Activated CD4-positive, alpha-beta T cell treated with anti-CD3 and anti-CD28 coated beads, Interleukin-2, amount 50 U/mL, for 48 hours (primary cell): ENCODE measurements around the gene PRRC2B.
A peak's percentile ranks its signal among the peaks of the same experiment; 100 is the strongest.

Experiments
- DNase-seq, 2 experiments: peaks; one replicate each; pipeline ENCODE4 v3.0.0-alpha.2; 2020

Gene PRRC2B

GRCh38 chr9:131410044-131410491, 16.2 kb downstream of the PRRC2B start:
- peak in 1 of 2 experiments; percentile 34 for DNase-seq

- no peak for DNase-seq
These were observed 18.1 kb downstream of the PRRC2B start for GRCh38 chr9:131411719-131412681.

GRCh38 chr9:131416509-131416908, 22.6 kb downstream of the PRRC2B start:
- no peak for DNase-seq

- DNase-seq, result peak in 1 of 2 experiments; percentile 30
These were observed 23.6 kb downstream of the PRRC2B start for GRCh38 chr9:131417264-131418142.

GRCh38 chr9:131418143-131419025, 24.5 kb downstream of the PRRC2B start:
- DNase-seq, result no peak

GRCh38 chr9:131419026-131419614, 25.2 kb downstream of the PRRC2B start:
- DNase-seq, result peak in 1 of 2 experiments; percentile 24

GRCh38 chr9:131419716-131420115, 25.8 kb downstream of the PRRC2B start:
- no peak for DNase-seq

GRCh38 chr9:131420980-131421624, 27.2 kb downstream of the PRRC2B start:
- no peak for DNase-seq

GRCh38 chr9:131421691-131422090, 27.8 kb downstream of the PRRC2B start:
- DNase-seq, result no peak

GRCh38 chr9:131422241-131422792, 28.4 kb downstream of the PRRC2B start:
- no peak for DNase-seq

GRCh38 chr9:131423171-131423581, 29.3 kb downstream of the PRRC2B start:
- DNase-seq, result no peak

GRCh38 chr9:131426545-131426944, 32.7 kb downstream of the PRRC2B start:
- no peak for DNase-seq

- DNase-seq, result no peak
These were observed 35.5 kb downstream of the PRRC2B start for GRCh38 chr9:131429121-131430012.

- DNase-seq, result no peak
These were observed 38.2 kb downstream of the PRRC2B start for GRCh38 chr9:131432050-131432449.

GRCh38 chr9:131432597-131433301, 38.9 kb downstream of the PRRC2B start:
- DNase-seq, result no peak

- no peak for DNase-seq
These were observed 39.5 kb downstream of the PRRC2B start for GRCh38 chr9:131433302-131433854.

- DNase-seq, result no peak
These were observed 40.8 kb downstream of the PRRC2B start for GRCh38 chr9:131434673-131435072.

GRCh38 chr9:131436376-131436775, 42.5 kb downstream of the PRRC2B start:
- DNase-seq, result no peak

- no peak for DNase-seq
These were observed 43.0 kb downstream of the PRRC2B start for GRCh38 chr9:131436865-131437271.
